HG02884 (cell line): ENCODE data around the gene RMP24.

Source experiments
- ATAC-seq: cut with Tn5 transposase; IDR thresholded peaks from one replicate; pipeline ENCODE4 v1.9.1; 2021; ENCODE audit warnings: mild to moderate bottlenecking, moderate library complexity; ENCODE audit not compliant: unreplicated experiment

The RMP24 gene

GRCh38 chr18:35972197-35973000 is at the start of gene RMP24:
RMP24 (plus strand) TSS chr18:35972679.
- ATAC-seq: peak; percentile 83

- ATAC-seq: no peak
Measured at GRCh38 chr18:35923939-35924684, 48.4 kb upstream of the RMP24 start.

- no peak for ATAC-seq
Measured at GRCh38 chr18:35926884-35927283, 45.6 kb upstream of the RMP24 start.

DNA sequence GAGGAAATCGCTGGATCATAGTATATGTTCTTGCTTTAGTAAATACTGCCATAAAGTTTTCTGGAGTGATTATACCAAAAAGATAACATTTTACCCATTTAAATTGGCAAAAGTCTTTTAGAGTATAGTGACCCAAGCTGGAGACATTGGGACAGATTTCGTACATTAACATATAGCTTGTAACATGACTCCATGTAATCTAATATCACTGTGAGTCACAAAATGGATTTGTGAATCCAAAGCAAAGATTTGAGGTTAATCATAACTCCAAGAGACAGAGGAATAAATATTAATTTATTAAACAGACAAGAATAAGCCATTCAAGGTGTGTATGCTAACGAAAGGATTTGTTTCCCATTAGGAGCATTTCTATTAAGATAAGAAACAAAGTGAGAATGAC is 45.0 kb upstream of the RMP24 start:
- ATAC-seq: no peak

GRCh38 chr18:35933982-35934381 is 38.5 kb upstream of the RMP24 start:
- ATAC-seq: no peak

GRCh38 chr18:35934891-35935290 is 37.6 kb upstream of the RMP24 start:
- ATAC-seq: no peak

GRCh38 chr18:35935805-35936204 is 36.7 kb upstream of the RMP24 start:
- ATAC-seq: no peak

DNA sequence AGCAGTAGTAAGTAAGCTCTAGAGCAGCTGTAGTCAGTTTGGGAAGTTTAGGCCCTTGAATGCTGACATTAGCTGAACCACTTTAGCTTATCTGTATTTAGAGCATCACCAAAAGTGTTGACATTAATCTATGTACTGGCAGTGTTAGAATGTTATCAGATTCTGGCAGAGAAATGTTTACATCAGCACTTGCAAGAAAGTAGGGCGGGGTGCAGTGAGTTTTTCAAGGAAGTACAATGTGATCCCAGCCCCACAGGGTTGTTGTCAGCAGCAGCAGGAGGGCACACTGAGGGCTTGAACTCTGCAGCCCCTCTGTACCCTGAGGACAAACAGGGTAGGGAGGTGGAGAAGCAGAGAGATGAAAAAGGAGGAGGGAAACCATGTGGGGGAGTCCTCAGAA is 35.5 kb upstream of the RMP24 start:
- ATAC-seq: no peak

DNA sequence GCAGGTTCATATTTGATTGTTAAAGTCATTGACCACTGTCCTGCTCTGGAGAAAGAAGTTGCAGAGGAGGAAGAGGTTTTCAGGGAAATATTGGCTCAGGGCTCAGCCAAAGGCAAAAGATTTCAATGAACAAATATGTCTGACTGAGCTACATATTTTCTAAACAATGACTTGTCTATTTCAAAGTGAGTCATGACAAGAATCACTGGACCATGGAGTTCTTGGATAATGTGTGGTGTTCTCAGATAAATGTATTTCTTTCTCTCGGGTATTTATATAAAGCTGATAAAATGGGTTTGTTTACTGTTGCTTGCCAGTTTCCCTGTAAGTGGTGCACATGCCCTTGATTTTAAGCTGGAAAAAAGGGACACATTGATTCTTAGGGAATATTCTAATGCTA is 34.3 kb upstream of the RMP24 start:
- no peak for ATAC-seq

DNA sequence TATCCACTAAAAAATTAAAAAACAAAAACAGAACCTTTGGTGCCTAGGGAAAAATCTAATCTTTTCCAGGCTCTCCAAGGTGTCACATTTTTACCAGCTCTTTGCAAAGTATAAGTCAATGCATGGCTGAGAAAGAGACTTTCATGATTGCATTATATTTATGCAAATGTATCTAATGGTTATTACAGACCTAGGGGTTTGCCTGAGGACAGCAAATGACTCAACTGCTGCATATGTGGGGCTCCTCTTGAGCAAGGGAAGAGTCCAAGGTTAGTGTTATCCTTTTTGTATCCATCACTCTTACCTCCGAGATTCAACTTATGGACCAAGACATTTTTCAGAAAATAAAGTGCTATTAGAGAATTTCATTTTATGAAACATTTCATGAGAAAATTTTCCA is 33.9 kb upstream of the RMP24 start:
- ATAC-seq: peak; percentile 63

DNA sequence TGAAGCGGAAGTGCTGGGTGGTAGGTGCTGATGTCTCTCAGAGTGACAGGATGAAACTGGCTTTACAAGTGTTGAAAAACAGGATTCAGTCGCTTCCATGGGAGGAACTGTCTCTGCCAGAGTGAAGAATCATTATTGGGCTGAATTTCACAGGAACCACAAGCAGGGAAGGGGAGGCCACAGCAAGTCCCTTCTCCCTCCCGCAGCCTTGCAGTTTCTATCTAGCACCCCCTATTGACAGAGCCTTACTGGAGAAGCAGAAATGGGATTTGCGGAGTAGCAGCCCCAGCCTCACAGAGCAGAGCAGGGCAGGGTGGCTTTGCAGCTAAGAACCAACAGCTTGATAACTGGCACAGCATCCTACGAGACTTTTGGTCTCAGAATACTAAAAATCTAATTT is 33.3 kb upstream of the RMP24 start:
- no peak for ATAC-seq

DNA sequence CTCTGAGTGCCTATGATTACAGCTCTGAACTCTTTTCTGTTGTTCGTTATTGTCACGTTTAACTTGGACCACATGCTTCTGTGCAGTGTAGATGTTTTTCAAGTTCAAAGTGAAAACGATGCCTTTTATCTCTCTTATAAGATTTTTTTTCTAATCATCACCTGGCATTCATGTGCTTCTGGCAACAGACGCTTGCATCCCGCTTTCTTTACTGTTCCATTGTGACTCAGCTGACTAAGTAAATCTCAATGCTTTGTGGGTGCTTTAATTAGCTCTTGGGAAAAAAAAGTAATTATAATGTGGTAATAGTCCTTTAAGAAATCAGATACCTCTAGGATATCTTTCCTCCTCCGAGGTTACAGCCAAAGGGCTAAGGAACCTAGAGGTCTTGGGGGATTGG is 31.2 kb upstream of the RMP24 start:
- ATAC-seq: no peak

DNA sequence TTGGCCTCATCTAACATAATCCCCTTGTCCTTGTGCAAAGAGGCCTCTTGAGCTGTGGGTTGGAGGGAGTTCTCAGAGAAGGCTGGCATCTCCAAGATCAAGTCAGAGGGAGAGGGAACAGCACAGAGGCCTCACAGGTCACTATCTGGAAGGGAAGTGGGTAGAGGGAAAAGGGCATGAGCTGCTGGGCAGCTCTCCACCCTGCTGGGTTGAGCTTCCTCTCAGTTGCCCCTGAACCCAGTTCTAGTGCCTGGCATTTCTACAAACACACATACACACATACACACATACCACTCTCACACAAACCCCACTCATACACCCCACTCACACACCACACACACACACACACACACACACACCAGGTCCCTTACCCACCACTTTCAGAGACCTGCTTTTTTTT is 30.3 kb upstream of the RMP24 start:
- no peak for ATAC-seq

DNA sequence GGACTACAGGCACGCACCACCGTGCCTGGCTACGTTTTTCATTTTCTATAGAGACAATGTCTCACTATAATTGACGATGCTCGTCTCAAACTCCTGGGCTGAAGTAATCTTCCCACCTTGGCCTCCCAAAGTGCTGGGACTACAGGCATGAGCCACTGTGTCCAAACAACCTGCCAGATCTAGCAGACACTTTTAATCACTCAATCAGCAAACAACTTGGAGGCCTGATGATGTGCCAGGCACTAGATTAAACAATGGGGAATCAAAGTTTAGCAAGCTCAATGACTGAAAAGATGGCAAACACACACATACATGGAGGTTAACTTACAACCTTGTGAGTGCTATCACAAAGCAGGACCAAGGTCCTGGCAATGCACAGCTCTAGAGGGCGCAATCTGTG is 29.8 kb upstream of the RMP24 start:
- no peak for ATAC-seq

DNA sequence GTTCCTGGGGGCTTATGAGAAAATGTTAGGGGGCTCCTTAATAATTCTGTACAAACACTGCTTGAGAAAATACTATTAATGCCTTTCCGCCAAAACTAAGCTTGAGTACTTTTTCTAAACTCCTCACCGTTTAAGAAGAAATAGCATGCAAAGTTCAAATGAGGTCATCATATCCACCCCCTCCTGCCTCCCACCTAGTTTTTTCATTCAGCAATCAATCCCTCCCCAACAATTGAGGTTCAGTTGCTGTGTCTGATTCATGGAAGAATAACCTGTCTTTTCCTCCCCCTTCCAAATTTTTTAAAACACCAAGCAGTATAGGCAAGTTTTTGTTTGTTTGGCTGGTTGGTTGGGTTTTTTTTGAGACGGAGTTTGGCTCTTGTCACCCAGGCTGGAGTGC is 24.4 kb upstream of the RMP24 start:
- no peak for ATAC-seq

GRCh38 chr18:35949090-35949489 is 23.4 kb upstream of the RMP24 start:
- ATAC-seq: no peak

GRCh38 chr18:35949903-35950627 is 22.4 kb upstream of the RMP24 start:
- peak; percentile 78 for ATAC-seq

DNA sequence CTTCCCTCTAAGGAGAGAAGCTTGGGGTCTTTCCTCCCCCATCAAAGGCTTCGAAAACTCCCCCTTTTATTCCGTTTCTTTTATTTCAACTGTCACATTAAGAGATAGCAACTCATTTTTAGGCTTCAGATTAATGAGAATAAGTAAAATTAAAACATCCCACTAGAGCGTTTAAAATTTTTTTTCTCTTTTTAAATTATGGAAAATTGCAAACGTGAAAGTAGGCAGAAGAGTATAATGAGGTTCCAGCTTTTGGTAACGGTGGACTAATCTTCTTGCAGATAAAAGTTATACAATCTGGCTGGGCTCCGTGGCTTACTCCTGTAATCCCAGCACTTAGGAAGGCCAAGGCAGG is 21.9 kb upstream of the RMP24 start:
- ATAC-seq: no peak

DNA sequence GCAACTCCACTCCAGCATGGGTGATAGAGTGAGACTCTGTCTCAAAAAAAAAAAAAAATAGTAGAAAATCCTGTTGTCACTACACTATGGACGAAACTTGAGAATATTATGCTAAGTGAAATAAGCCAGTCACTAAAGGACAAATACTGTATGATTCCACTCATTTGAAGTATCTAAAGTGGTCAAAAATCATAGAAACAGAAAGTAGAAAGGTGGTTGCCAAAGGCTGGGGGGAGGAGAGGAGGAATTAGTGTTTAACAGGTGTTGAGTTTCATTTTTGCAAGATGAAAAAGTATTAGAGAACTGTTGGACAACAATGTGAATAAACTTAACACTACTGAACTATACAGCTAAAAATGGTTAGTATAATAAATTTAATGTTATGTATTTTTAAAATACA is 18.8 kb upstream of the RMP24 start:
- no peak for ATAC-seq

- ATAC-seq: no peak
Measured at GRCh38 chr18:35956226-35956625, 16.3 kb upstream of the RMP24 start.

GRCh38 chr18:35962320-35962719 is 10.2 kb upstream of the RMP24 start:
- ATAC-seq: no peak

GRCh38 chr18:35964319-35964718 is 8.2 kb upstream of the RMP24 start:
- ATAC-seq: no peak
